H1 (cell line): Measurements from ENCODE around the gene NHLH1. TPM values are rescaled to one million over a fixed set of nuclear protein-coding genes. Genes with fewer than 3 reads are reported as not detected.

Experiments
- ASH2L ChIP-seq: fragments of 200-600, 300-600 bp; sonication (generic); IDR thresholded peaks from one replicate; pipeline ENCODE4 v1.7.1; 2017; ENCODE audit warnings: low read length
- ATF3 ChIP-seq: IDR thresholded peaks from 2 replicates; pipeline ENCODE4 v1.6.1; 2011; ENCODE audit warnings: low read depth, mild to moderate bottlenecking, low read length; ENCODE audit not compliant: insufficient read depth
- CHD7 ChIP-seq: fragments of 300-600 bp; sonication (generic); IDR thresholded peaks from 2 replicates; pipeline ENCODE4 v1.7.1; 2012; ENCODE audit warnings: low read length, moderate library complexity, mild to moderate bottlenecking, inconsistent platforms; ENCODE audit not compliant: insufficient replicate concordance
- CTBP2 ChIP-seq: IDR thresholded peaks from 2 replicates; pipeline ENCODE4 v1.7.0; 2011; ENCODE audit warnings: borderline replicate concordance, mild to moderate bottlenecking, moderate library complexity, mixed read lengths, low read length; ENCODE audit not compliant: insufficient read depth, insufficient read length
- GABPA ChIP-seq: IDR thresholded peaks from 2 replicates; pipeline ENCODE4 v1.6.1; 2011; ENCODE audit warnings: mild to moderate bottlenecking, low read length, moderate library complexity, borderline replicate concordance; ENCODE audit not compliant: insufficient read depth
- JUN ChIP-seq: IDR thresholded peaks from 2 replicates; pipeline ENCODE4 v1.6.1; 2011; ENCODE audit warnings: low read depth, mild to moderate bottlenecking, improper control_type of control experiment, low read length
- KDM4A ChIP-seq: IDR thresholded peaks from one replicate; pipeline ENCODE4 v1.7.1; 2012; ENCODE audit warnings: low read depth, mild to moderate bottlenecking, moderate library complexity, low read length, inconsistent platforms; ENCODE audit not compliant: severe bottlenecking
- MAFK ChIP-seq: IDR thresholded peaks from 2 replicates; pipeline ENCODE4 v1.6.1; 2012; ENCODE audit warnings: low read depth, mild to moderate bottlenecking, improper control_type of control experiment, low read length
- NANOG ChIP-seq: IDR thresholded peaks from 2 replicates; pipeline ENCODE4 v1.6.1; 2011; ENCODE audit warnings: low read length, low read depth, mild to moderate bottlenecking, inconsistent platforms; ENCODE audit not compliant: insufficient read depth, poor library complexity, severe bottlenecking
- TAF7 ChIP-seq: optimal IDR thresholded peaks from 2 replicates; pipeline ENCODE3; 2011; ENCODE audit warnings: low read depth, mild to moderate bottlenecking, inconsistent platforms, low read length, moderate library complexity, borderline replicate concordance
- polyA plus RNA-seq, 7 experiments: library from polyadenylated mRNA; depleted of rRNA in 3 of 7; stranded (reverse) in 5 of 7; unstranded in 2 of 7; fragments of >200 nt in 5 of 7; fragments of 200-250 nt in 2 of 7; gene quantifications; 1 replicate in 5 of 7; 2 replicates in 1 of 7; 4 replicates in 1 of 7; pipeline versions ENCODE4 v1.2.1 to v1.2.3, GENCODE V29; 2011 to 2013; ENCODE audit warnings: missing spikeins in 2 of 7, mixed read lengths in 2 of 7
- total RNA-seq: library from RNA; stranded (reverse); fragmentation: NEBNext Ultra II Directional; extraction: Animal tissue kit (Norgen Biotek cat#: 25700); gene quantifications from 2 replicates; pipeline ENCODE4 v1.2.1, GENCODE V29; 2021

NHLH1 gene
- total and polyA plus RNA-seq, 2 of the 8 experiments (the other 6 are each of a cell fraction or from before 2014, with no cell fraction given): 0.39 to 0.91 TPM

- no peak for TF ChIP-seq CHD7
- no peak for TF ChIP-seq TAF7
- no peak for TF ChIP-seq CTBP2
- no peak for TF ChIP-seq JUN
- TF ChIP-seq MAFK: no peak
- no peak for TF ChIP-seq ASH2L
- no peak for TF ChIP-seq KDM4A
- TF ChIP-seq GABPA: no peak
- no peak for TF ChIP-seq NANOG
- no peak for TF ChIP-seq ATF3
These were observed 52.9 kb downstream of the NHLH1 start (continued) for GRCh38 chr1:160419838-160420169.
